ENCODE results near the gene MINDY3.

The MINDY3 gene

GRCh38 chr10:15844517-15844916, 15.8 kb downstream of the MINDY3 start:
- H3K4me3 ChIP-seq (ENCODE audit: low read length), result no peak overlapping the region
- DNase-seq (ENCODE audit: low read depth), result no peak
- TF ChIP-seq CTCF (conservative IDR thresholded peaks at IDR 0.05; ENCODE audit: low read depth, low read length), result no peak

- TF ChIP-seq CTCF (conservative IDR thresholded peaks at IDR 0.05; ENCODE audit: low read depth, low read length), result no peak
- no peak overlapping the region for H3K4me3 ChIP-seq (ENCODE audit: low read length)
- DNase-seq (ENCODE audit: low read depth), result no peak
Measured at GRCh38 chr10:15843695-15844094, 16.6 kb downstream of the MINDY3 start.

GRCh38 chr10:15842556-15843169, 17.6 kb downstream of the MINDY3 start:
- DNase-seq (ENCODE audit: low read depth), result no peak
- TF ChIP-seq CTCF (conservative IDR thresholded peaks at IDR 0.05; ENCODE audit: low read depth, low read length), result no peak
- H3K4me3 ChIP-seq (ENCODE audit: low read length), result no peak overlapping the region

GRCh38 chr10:15841696-15842095, 18.6 kb downstream of the MINDY3 start:
- H3K4me3 ChIP-seq (ENCODE audit: low read length), result no peak overlapping the region
- no peak for DNase-seq (ENCODE audit: low read depth)
- no peak for TF ChIP-seq CTCF (conservative IDR thresholded peaks at IDR 0.05; ENCODE audit: low read depth, low read length)

- no peak overlapping the region for H3K4me3 ChIP-seq (ENCODE audit: low read length)
- DNase-seq (ENCODE audit: low read depth), result no peak
- no peak for TF ChIP-seq CTCF (conservative IDR thresholded peaks at IDR 0.05; ENCODE audit: low read depth, low read length)
Measured at GRCh38 chr10:15836807-15837206, 23.5 kb downstream of the MINDY3 start.

- no peak for TF ChIP-seq CTCF (conservative IDR thresholded peaks at IDR 0.05; ENCODE audit: low read depth, low read length)
- H3K4me3 ChIP-seq (ENCODE audit: low read length), result no peak overlapping the region
- DNase-seq (ENCODE audit: low read depth), result peak; percentile 3
Measured at GRCh38 chr10:15829495-15829894, 30.8 kb downstream of the MINDY3 start.

GRCh38 chr10:15824498-15824897, 35.8 kb downstream of the MINDY3 start:
- no peak for DNase-seq (ENCODE audit: low read depth)
- no peak overlapping the region for H3K4me3 ChIP-seq (ENCODE audit: low read length)
- TF ChIP-seq CTCF (conservative IDR thresholded peaks at IDR 0.05; ENCODE audit: low read depth, low read length), result peak; percentile 26

Measured in retinal pigment epithelial cell (primary cell).